ENCODE measurements around the gene SLC48A1.

SLC48A1 gene

DNA sequence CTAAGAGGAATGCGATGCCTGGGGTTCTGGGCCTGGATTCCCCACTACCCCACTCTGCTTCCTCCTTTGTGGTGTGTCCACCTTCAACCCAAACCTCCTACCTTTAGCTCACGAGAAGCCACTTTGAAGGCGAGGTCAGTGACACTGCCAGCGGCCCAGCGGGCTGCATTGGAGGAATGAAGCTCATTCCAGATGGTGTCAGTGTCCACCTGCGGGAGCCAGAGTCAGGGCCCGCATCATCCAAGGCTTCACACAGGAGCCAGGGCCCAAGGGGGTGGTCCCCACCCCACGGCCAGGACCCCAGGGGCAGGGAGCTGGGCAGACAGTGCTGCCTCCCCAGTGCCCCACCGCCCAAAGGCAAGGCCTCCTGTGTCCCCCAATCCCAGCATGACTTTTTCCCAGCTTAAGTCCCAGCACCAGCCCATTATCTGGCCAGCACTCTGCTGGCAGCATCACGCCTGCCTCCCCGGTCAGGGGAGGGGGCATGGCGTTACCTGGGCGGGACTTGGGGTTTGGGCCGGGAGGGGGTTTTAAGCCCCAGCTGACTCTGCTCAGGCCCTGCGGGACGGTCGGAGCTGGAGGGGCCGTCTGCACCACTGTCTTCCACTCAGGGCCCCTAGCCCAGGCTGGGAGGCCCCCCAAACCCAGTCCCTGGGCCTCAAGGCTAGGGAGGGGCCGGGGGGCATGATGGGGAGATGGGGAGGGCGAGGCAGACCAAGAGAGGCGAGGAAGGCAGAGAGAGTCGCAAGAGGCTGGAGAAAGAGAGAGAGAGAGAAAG is 16.9 kb downstream of the SLC48A1 start:
- no peak overlapping the region for H3K4me3 ChIP-seq
- DNase-seq: no peak
- intact Hi-C loops (cut with DNase I; ENCODE audit: low total_unique reads): loop anchor here (5.0 kb wide), 1 partner anchor 42 kb away; no protein-coding TSS in a partner anchor
- peaks cover 0 to 24% (median 11%) of the 10 kb centered on the region in 4 donors for H3K4me1 ChIP-seq
- no peaks in the 10 kb centered on the region for H3K9me3 ChIP-seq
- H3K36me3 ChIP-seq: peaks cover 86 to 100% (median 99%) of the 10 kb centered on the region in 3 donors
- TF ChIP-seq, protein P1, sequence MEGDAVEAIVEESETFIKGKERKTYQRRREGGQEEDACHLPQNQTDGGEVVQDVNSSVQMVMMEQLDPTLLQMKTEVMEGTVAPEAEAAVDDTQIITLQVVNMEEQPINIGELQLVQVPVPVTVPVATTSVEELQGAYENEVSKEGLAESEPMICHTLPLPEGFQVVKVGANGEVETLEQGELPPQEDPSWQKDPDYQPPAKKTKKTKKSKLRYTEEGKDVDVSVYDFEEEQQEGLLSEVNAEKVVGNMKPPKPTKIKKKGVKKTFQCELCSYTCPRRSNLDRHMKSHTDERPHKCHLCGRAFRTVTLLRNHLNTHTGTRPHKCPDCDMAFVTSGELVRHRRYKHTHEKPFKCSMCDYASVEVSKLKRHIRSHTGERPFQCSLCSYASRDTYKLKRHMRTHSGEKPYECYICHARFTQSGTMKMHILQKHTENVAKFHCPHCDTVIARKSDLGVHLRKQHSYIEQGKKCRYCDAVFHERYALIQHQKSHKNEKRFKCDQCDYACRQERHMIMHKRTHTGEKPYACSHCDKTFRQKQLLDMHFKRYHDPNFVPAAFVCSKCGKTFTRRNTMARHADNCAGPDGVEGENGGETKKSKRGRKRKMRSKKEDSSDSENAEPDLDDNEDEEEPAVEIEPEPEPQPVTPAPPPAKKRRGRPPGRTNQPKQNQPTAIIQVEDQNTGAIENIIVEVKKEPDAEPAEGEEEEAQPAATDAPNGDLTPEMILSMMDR (IDR thresholded peaks at IDR 0.05): no peak
- no peaks in the 10 kb centered on the region for H3K27me3 ChIP-seq
- H3K27ac ChIP-seq: no peak overlapping the region

DNA sequence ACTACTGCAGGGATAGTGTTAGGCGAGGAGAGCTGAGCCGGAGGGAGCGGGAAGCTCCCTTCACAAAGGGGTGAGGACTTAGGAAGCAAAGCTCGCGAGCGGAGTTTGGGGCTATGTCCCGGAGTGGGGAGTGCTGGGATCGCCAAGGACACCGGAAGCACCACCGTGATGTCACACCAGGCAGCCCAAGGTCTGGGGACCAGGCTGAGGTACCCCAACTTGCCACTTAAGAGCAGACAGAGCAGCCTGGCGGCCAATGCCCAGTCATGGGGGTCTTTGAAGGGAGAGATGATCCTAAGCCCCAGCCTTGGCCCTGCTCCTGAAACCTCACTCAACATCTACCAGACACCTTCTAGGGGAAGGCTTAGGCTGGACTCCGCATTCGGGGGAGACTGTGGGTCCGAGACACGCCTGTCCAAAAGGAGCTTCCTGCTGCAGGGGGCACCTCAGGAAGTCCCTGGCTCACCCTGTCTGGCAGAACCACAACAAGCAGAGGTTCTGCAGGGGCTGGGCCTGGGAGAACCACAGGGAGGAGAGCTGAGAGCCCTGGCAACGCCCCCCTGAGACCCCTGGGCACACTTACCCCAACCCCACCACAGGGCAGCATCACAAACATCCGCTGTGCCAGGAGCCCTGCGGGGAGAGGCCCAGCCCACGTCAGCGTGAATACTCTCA is 17.8 kb downstream of the SLC48A1 start:
- TF ChIP-seq, protein P1 (IDR thresholded peaks at IDR 0.05): no peak
- peaks cover 86 to 100% (median 99%) of the 10 kb centered on the region in 3 donors for H3K36me3 ChIP-seq
- H3K27me3 ChIP-seq: no peaks in the 10 kb centered on the region
- peaks cover 0 to 24% (median 11%) of the 10 kb centered on the region in 4 donors for H3K4me1 ChIP-seq
- no peak for DNase-seq
- H3K9me3 ChIP-seq: no peaks in the 10 kb centered on the region
- no peak overlapping the region for H3K4me3 ChIP-seq
- H3K27ac ChIP-seq: peak overlapping the region in 1 of 2 donors; percentile 26
- intact Hi-C loops (cut with DNase I; ENCODE audit: low total_unique reads): loop anchor here (5.0 kb wide), 1 partner anchor 41 kb away; no protein-coding TSS in a partner anchor

DNA sequence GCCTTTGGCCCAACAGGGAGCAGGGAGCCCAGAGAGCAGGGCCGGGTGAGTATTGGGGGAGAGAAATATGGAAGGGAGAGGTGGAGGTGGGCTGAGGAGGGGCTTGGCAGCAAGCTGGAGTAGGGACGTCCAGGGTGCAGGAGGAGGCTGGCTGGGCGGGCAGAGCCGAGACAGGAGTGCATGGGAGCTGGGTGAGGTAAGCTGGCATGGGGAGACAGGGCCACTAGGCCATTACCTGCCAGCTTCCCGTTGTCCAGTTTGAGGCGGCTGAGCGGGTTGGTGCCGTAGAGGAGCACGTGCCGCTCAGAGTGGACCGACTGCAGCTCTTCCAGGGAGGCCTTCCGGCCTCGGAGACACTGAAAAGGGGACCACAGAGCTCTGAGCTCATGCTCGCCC is 18.3 kb downstream of the SLC48A1 start:
- intact Hi-C loops (cut with DNase I; ENCODE audit: low total_unique reads): loop anchor here (5.0 kb wide), 1 partner anchor 41 kb away; no protein-coding TSS in a partner anchor
- no peak for DNase-seq
- TF ChIP-seq, protein P1 (IDR thresholded peaks at IDR 0.05): no peak
- Histone ChIP-seq H3K36me3 (peaks cover 85 to 100% (median 99%) of the 10 kb centered on the region in 3 donors), H3K27me3 (no peaks in the 10 kb centered on the region), H3K9me3 (no peaks in the 10 kb centered on the region), H3K27ac (peak overlapping the region in 1 of 2 donors; percentile 26), H3K4me1 (peaks cover 0 to 19% (median 11%) of the 10 kb centered on the region in 4 donors), H3K4me3 (no peak overlapping the region)

DNA sequence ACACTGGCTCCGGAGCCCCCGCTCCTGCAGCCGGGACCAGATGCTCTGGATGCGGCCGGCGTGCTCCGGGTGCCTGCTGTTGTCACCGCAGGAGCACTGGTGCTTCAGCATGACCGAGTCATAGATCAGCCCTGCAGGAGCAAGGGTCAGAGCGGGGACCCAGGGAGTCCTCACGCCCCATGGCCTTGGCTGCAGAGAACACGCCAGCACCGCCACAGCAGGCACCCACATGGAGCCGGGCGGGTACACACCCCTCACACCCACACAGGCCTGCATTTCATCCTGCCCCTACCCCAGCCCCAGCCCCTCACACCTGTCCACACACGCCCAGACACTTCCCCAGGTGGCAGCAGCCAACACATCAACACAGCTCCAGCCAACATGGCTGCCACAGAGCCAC is 18.8 kb downstream of the SLC48A1 start:
- intact Hi-C loops (cut with DNase I; ENCODE audit: low total_unique reads): loop anchor here (5.0 kb wide), 1 partner anchor 40 kb away; no protein-coding TSS in a partner anchor
- no peaks in the 10 kb centered on the region for H3K27me3 ChIP-seq
- no peak overlapping the region for H3K4me3 ChIP-seq
- DNase-seq: no peak
- H3K4me1 ChIP-seq: peaks cover 0 to 14% (median 6%) of the 10 kb centered on the region in 4 donors
- no peaks in the 10 kb centered on the region for H3K9me3 ChIP-seq
- peak overlapping the region in 1 of 2 donors; percentile 26 for H3K27ac ChIP-seq
- H3K36me3 ChIP-seq: peaks cover 84 to 100% (median 99%) of the 10 kb centered on the region in 3 donors
- TF ChIP-seq, protein P1 (IDR thresholded peaks at IDR 0.05): no peak

DNA sequence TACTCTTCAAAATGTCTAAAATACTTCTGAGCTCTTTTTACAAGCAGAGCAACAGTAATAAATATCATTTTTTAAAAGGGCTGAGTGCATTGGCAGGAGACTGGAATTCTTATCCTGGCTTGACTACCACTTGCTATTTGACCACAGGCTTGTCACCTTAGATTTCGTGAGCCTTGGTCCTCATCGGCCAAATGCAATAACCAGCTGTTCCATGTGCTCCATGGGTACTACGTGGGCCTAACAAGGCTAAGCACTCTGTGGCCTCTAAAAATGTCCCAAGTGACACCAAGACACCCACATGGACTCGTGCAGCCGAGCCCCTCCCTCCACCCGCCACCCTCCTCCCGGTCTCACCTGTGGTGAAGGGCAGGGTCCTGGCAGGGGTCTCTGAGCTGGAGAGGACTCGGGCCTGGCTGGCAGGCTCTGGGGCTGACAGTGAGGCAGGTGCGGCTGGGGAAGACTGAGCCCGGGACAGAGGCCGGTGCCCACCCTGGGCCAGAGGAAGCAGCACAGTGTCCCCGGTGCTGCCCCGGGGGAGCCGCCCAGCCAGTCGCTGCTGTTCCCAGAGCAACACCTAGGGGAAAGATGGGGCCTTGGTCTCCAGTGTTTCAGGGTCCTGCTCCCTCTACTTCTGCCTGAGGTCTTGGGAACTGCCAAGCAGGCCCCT is 20.1 kb downstream of the SLC48A1 start:
- intact Hi-C loops (cut with DNase I; ENCODE audit: low total_unique reads): loop anchor here (5.0 kb wide), 1 partner anchor 39 kb away; no protein-coding TSS in a partner anchor
- Histone ChIP-seq H3K36me3 (peaks cover 84 to 100% (median 99%) of the 10 kb centered on the region in 3 donors), H3K4me3 (no peak overlapping the region), H3K27me3 (no peaks in the 10 kb centered on the region), H3K4me1 (peaks cover 0 to 6% (median 2%) of the 10 kb centered on the region in 4 donors), H3K9me3 (no peaks in the 10 kb centered on the region), H3K27ac (peak overlapping the region; percentile 5 to 44)
- TF ChIP-seq, protein P1 (IDR thresholded peaks at IDR 0.05): no peak
- no peak for DNase-seq
